GM23248 (cell line): ENCODE results near the gene C6orf163.

ENCODE experiments used
- EZH2 ChIP-seq: fragments of 200-600 bp; sonication (generic); IDR thresholded peaks from 2 replicates; pipeline ENCODE4 v1.6.1; 2018; ENCODE audit warnings: antibody characterized with exemption, mild to moderate bottlenecking; ENCODE audit not compliant: insufficient read depth, poor library complexity, severe bottlenecking
- EZH2phosphoT487 ChIP-seq: fragments of 200-600 bp; sonication (generic); IDR thresholded peaks from 2 replicates; pipeline ENCODE4 v1.6.1; 2018; ENCODE audit warnings: antibody characterized with exemption, moderate library complexity, mild to moderate bottlenecking, low read depth; ENCODE audit not compliant: insufficient read depth

DNA sequence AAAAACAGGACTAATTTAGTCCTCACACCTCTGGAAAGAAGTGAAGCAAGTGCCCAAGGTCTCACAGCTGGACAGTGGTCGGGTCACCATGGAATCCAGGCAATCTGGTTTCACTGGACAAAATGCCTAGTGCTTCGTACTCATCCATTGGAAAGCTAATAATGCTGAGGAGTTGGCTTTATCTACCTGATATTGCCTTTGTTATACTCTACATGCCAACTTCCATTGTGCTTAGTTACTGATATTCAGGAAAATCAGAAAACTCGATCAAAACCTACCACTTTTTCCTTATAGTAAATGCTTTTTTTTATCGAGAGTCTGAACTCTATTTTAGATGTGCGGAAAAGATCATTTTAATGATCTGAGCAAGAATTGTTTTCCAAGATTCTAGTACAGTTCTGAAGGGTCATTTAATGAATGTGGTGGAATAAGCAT lies 64.1 kb downstream of the C6orf163 start:
- TF ChIP-seq EZH2: no peak
- TF ChIP-seq EZH2phosphoT487: no peak
